ENCODE data around the gene SLC14A1. TPM values are rescaled to one million over a fixed set of nuclear protein-coding genes. Genes with fewer than 3 reads are reported as not detected.

The SLC14A1 gene
- total RNA-seq, 1 donor from 2014 or later, result not detected

DNA sequence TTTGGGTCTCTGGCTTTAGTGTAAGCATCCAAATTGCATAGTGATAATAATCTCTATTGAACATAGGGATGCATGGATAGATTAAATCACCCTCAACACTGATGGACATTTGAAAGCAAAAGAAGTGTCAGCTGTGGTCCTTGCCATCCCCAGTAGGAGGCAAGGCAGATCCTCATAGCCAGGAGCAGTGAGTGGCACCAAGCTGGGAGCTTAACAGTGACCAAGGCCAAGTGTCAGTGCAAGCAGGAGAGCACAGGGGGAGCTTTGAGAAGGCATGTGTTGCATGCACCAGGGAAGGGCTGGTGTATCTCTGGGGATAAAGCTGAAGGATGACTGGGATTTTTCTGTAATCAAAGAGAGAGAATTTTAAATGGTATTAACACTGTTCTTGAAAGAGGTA, 14.7 kb downstream of the SLC14A1 start:
- no peaks in the 10 kb centered on the region for H3K9me3 Mint-ChIP-seq (ENCODE audit: unreplicated experiment)

DNA sequence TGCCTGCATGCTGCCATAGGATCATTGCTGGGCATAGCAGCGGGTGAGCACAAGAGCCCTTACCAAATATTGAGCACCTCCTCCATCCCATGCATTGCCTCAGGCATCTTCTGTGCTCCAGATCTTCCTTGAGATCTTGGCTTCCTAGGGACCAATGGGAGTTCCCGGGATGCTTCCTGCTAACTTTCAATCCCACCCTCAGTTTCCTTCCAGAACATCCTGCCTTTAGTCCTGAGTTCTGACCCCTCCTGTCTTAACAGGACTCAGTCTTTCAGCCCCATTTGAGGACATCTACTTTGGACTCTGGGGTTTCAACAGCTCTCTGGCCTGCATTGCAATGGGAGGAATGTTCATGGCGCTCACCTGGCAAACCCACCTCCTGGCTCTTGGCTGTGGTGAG, 15.3 kb downstream of the SLC14A1 start:
- Histone ChIP-seq H3K79me2 (ENCODE audit: insufficient read depth, low read length) (no peaks in the 10 kb centered on the region), H3K9me3 (ENCODE audit: insufficient read depth, low read depth, low read length) (no peaks in the 10 kb centered on the region), H3K27ac (ENCODE audit: low read depth, low read length) (no peak overlapping the region), H4K20me1 (ENCODE audit: insufficient read depth, low read length) (no peaks in the 10 kb centered on the region), H3K4me2 (ENCODE audit: low read length) (no peak overlapping the region), H3K36me3 (ENCODE audit: insufficient read depth, low read length) (no peaks in the 10 kb centered on the region), H3K27me3 (ENCODE audit: insufficient read depth, low read length) (no peaks in the 10 kb centered on the region), H3K9ac (ENCODE audit: low read length) (no peak overlapping the region), H3K4me1 (ENCODE audit: insufficient read depth, low read length) (no peaks in the 10 kb centered on the region), H3K4me3 (ENCODE audit: insufficient read depth, low read depth, low read length) (no peak overlapping the region), H2AFZ (ENCODE audit: low read depth, low read length) (no peak overlapping the region)
- H3K27me3 Mint-ChIP-seq (ENCODE audit: low read depth, unreplicated experiment), result peaks cover 19% of the 10 kb centered on the region
- DNase-seq (ENCODE audit: low read depth) (no peak), FAIRE-seq (no peak)
- no peaks in the 10 kb centered on the region for H3K4me1 Mint-ChIP-seq (ENCODE audit: low read depth, unreplicated experiment)
- no peak overlapping the region for H3K27ac Mint-ChIP-seq (ENCODE audit: unreplicated experiment)
- no peaks in the 10 kb centered on the region for H3K36me3 Mint-ChIP-seq (ENCODE audit: low read depth, unreplicated experiment)
- no peaks in the 10 kb centered on the region for H3K9me3 Mint-ChIP-seq (ENCODE audit: unreplicated experiment)
- TF ChIP-seq, protein P1, sequence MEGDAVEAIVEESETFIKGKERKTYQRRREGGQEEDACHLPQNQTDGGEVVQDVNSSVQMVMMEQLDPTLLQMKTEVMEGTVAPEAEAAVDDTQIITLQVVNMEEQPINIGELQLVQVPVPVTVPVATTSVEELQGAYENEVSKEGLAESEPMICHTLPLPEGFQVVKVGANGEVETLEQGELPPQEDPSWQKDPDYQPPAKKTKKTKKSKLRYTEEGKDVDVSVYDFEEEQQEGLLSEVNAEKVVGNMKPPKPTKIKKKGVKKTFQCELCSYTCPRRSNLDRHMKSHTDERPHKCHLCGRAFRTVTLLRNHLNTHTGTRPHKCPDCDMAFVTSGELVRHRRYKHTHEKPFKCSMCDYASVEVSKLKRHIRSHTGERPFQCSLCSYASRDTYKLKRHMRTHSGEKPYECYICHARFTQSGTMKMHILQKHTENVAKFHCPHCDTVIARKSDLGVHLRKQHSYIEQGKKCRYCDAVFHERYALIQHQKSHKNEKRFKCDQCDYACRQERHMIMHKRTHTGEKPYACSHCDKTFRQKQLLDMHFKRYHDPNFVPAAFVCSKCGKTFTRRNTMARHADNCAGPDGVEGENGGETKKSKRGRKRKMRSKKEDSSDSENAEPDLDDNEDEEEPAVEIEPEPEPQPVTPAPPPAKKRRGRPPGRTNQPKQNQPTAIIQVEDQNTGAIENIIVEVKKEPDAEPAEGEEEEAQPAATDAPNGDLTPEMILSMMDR (IDR thresholded peaks at IDR 0.05; ENCODE audit: insufficient read depth, low read depth, low read length), result no peak
- no peak for TF ChIP-seq EZH2 (IDR thresholded peaks at IDR 0.05; ENCODE audit: insufficient read depth, low read length)
- no peak overlapping the region for H3K4me3 Mint-ChIP-seq (ENCODE audit: unreplicated experiment)

More for the DNA sequence above, 14.7 kb downstream of the SLC14A1 start:
- no peaks in the 10 kb centered on the region for H4K20me1 ChIP-seq (ENCODE audit: insufficient read depth, low read length)
- no peaks in the 10 kb centered on the region for H3K79me2 ChIP-seq (ENCODE audit: insufficient read depth, low read length)
- Mint-ChIP-seq H3K36me3 (ENCODE audit: low read depth, unreplicated experiment) (no peaks in the 10 kb centered on the region), H3K27ac (ENCODE audit: unreplicated experiment) (no peak overlapping the region), H3K27me3 (ENCODE audit: low read depth, unreplicated experiment) (peaks cover 18% of the 10 kb centered on the region), H3K4me1 (ENCODE audit: low read depth, unreplicated experiment) (no peaks in the 10 kb centered on the region), H3K4me3 (ENCODE audit: unreplicated experiment) (no peak overlapping the region)
- no peaks in the 10 kb centered on the region for H3K36me3 ChIP-seq (ENCODE audit: insufficient read depth, low read length)
- no peak for DNase-seq (ENCODE audit: low read depth)
- no peaks in the 10 kb centered on the region for H3K9me3 ChIP-seq (ENCODE audit: insufficient read depth, low read depth, low read length)
- no peaks in the 10 kb centered on the region for H3K4me1 ChIP-seq (ENCODE audit: insufficient read depth, low read length)
- no peak overlapping the region for H3K4me2 ChIP-seq (ENCODE audit: low read length)
- H3K4me3 ChIP-seq (ENCODE audit: insufficient read depth, low read depth, low read length), result no peak overlapping the region
- no peak for FAIRE-seq
- no peak for TF ChIP-seq EZH2 (IDR thresholded peaks at IDR 0.05; ENCODE audit: insufficient read depth, low read length)
- TF ChIP-seq, protein P1 (IDR thresholded peaks at IDR 0.05; ENCODE audit: insufficient read depth, low read depth, low read length), result no peak
- no peaks in the 10 kb centered on the region for H3K27me3 ChIP-seq (ENCODE audit: insufficient read depth, low read length)
- H3K27ac ChIP-seq (ENCODE audit: low read depth, low read length), result no peak overlapping the region
- no peak overlapping the region for H2AFZ ChIP-seq (ENCODE audit: low read depth, low read length)
- H3K9ac ChIP-seq (ENCODE audit: low read length), result no peak overlapping the region

DNA sequence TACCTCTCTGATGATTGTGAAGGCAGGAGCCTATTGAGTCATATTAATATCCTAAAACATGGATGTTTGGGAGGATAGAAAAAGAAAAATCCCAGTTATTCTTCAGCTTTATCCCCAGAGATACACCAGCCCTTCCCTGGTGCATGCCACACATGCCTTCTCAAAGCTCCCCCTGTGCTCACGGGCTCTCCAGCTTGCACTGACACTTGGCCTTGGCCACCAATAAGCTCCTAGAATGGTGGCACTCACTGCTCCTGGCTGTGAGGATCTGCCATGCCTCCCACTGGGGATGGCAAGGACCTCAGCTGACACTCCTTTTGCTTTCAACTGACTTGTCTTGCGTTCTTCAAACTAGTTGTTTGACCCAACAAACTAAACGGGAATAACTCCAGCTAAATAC, 15.9 kb downstream of the SLC14A1 start:
- no peak overlapping the region for H3K4me3 Mint-ChIP-seq (ENCODE audit: unreplicated experiment)
- H3K27me3 ChIP-seq (ENCODE audit: insufficient read depth, low read length), result no peaks in the 10 kb centered on the region
- no peak overlapping the region for H3K4me3 ChIP-seq (ENCODE audit: insufficient read depth, low read depth, low read length)
- H3K36me3 ChIP-seq (ENCODE audit: insufficient read depth, low read length), result no peaks in the 10 kb centered on the region
- TF ChIP-seq EZH2 (IDR thresholded peaks at IDR 0.05; ENCODE audit: insufficient read depth, low read length), result no peak
- TF ChIP-seq, protein P1 (IDR thresholded peaks at IDR 0.05; ENCODE audit: insufficient read depth, low read depth, low read length), result no peak
- H3K27me3 Mint-ChIP-seq (ENCODE audit: low read depth, unreplicated experiment), result peaks cover 19% of the 10 kb centered on the region
- FAIRE-seq (no peak), DNase-seq (ENCODE audit: low read depth) (no peak)
- no peak overlapping the region for H2AFZ ChIP-seq (ENCODE audit: low read depth, low read length)
- no peaks in the 10 kb centered on the region for H3K9me3 ChIP-seq (ENCODE audit: insufficient read depth, low read depth, low read length)
- no peak overlapping the region for H3K9ac ChIP-seq (ENCODE audit: low read length)
- no peak overlapping the region for H3K27ac Mint-ChIP-seq (ENCODE audit: unreplicated experiment)
- peaks cover 2% of the 10 kb centered on the region for H3K9me3 Mint-ChIP-seq (ENCODE audit: unreplicated experiment)
- H3K79me2 ChIP-seq (ENCODE audit: insufficient read depth, low read length), result no peaks in the 10 kb centered on the region
- H3K36me3 Mint-ChIP-seq (ENCODE audit: low read depth, unreplicated experiment), result no peaks in the 10 kb centered on the region
- H3K27ac ChIP-seq (ENCODE audit: low read depth, low read length), result no peak overlapping the region
- no peaks in the 10 kb centered on the region for H4K20me1 ChIP-seq (ENCODE audit: insufficient read depth, low read length)
- H3K4me2 ChIP-seq (ENCODE audit: low read length), result no peak overlapping the region
- no peaks in the 10 kb centered on the region for H3K4me1 Mint-ChIP-seq (ENCODE audit: low read depth, unreplicated experiment)
- H3K4me1 ChIP-seq (ENCODE audit: insufficient read depth, low read length), result no peaks in the 10 kb centered on the region
